ENCODE measurements around the gene PTGR3.

DNA sequence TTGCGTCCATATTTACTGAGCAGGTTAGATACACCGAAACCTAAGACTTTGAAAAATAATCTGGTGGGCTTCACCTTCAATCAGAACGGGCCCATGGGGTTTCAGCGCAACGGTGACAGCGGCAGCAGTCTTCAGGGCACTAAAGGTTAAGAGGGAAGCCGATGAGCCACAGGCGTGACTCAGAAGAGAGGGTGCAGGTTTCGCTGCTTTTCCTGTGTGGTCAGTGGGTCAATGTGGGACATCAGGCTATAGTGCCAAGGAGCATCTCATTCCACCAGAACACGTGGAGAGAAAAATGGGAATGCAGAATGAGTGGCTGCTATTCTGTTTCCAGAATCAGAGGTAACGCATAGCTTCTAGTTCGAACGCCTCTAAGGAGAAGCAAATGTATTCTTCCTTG, 8.9 kb downstream of the PTGR3 start:
- TF ChIP-seq POLR2A (IDR thresholded peaks at IDR 0.05; ENCODE audit: extremely low read depth, insufficient read length) = no peak
- TF ChIP-seq MYC (IDR thresholded peaks at IDR 0.05; ENCODE audit: low read depth, low read length) = no peak
- TF ChIP-seq, protein P1, sequence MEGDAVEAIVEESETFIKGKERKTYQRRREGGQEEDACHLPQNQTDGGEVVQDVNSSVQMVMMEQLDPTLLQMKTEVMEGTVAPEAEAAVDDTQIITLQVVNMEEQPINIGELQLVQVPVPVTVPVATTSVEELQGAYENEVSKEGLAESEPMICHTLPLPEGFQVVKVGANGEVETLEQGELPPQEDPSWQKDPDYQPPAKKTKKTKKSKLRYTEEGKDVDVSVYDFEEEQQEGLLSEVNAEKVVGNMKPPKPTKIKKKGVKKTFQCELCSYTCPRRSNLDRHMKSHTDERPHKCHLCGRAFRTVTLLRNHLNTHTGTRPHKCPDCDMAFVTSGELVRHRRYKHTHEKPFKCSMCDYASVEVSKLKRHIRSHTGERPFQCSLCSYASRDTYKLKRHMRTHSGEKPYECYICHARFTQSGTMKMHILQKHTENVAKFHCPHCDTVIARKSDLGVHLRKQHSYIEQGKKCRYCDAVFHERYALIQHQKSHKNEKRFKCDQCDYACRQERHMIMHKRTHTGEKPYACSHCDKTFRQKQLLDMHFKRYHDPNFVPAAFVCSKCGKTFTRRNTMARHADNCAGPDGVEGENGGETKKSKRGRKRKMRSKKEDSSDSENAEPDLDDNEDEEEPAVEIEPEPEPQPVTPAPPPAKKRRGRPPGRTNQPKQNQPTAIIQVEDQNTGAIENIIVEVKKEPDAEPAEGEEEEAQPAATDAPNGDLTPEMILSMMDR (IDR thresholded peaks at IDR 0.05; ENCODE audit: low read depth, low read length) = no peak
